IMR-90 (cell line): ENCODE results near the gene TUBD1. TPM values are rescaled to one million over a fixed set of nuclear protein-coding genes. Genes with fewer than 3 reads are reported as not detected.

Source experiments
- ATAC-seq: fragments of 200-7000 bp; cut with Tn5 transposase; 2 replicates; pipeline ENCODE4 v1.9.1; 2020; ENCODE audit warnings: low read depth, mild to moderate bottlenecking, moderate library complexity
- BruUV-seq: library from RNA; stranded (reverse); fragments of 400-500 nt; replicated peaks from 2 replicates; lab custom pipeline; 2021; lab: Mats Ljungman, UMichigan
- CTCF ChIA-PET: fragments of 300-600 bp; formaldehyde crosslinking; extraction: SDS; loops from one replicate; lab custom pipeline; 2021; ENCODE audit warnings: antibody characterized with exemption; lab: Yijun Ruan, JAX
- POLR2A ChIA-PET: fragments of 300-600 bp; sonication (Branson Sonifier 250); formaldehyde crosslinking; loops from one replicate; lab custom pipeline; 2022; ENCODE audit warnings: antibody characterized with exemption; ENCODE audit not compliant: unreplicated experiment; lab: Charles Lee
- DNase-seq: peaks from one replicate; pipeline ENCODE4 v3.0.0; 2013
- H2AFZ ChIP-seq: replicated peaks from 2 replicates; pipeline ENCODE3; 2013; ENCODE audit warnings: low read length, mild to moderate bottlenecking; ENCODE audit not compliant: poor library complexity
- H2AK5ac ChIP-seq: 2 replicates; pipeline ENCODE4 v1.6.1; 2013; ENCODE audit warnings: low read depth, low read length, inconsistent platforms
- H2AK9ac ChIP-seq: replicated peaks from 2 replicates; pipeline ENCODE3; 2013; ENCODE audit warnings: mild to moderate bottlenecking, low read depth, low read length, moderate library complexity; ENCODE audit not compliant: poor library complexity
- H2BK120ac ChIP-seq: 2 replicates; pipeline ENCODE4 v1.6.1; 2013; ENCODE audit warnings: low read depth, low read length, inconsistent platforms
- H2BK15ac ChIP-seq: 3 replicates; pipeline ENCODE4 v1.6.1; 2013; ENCODE audit warnings: low read depth, low read length, inconsistent platforms
- H2BK20ac ChIP-seq: 2 replicates; pipeline ENCODE4 v1.6.1; 2013; ENCODE audit warnings: low read depth, mild to moderate bottlenecking, inconsistent platforms, low read length, moderate library complexity
- H2BK5ac ChIP-seq: 2 replicates; pipeline ENCODE4 v1.6.1; 2013; ENCODE audit warnings: mild to moderate bottlenecking, low read depth, low read length, inconsistent platforms; ENCODE audit not compliant: poor library complexity, severe bottlenecking
- H3K14ac ChIP-seq: replicated peaks from 2 replicates; pipeline ENCODE4 v1.6.1; 2013; ENCODE audit warnings: low read depth, low read length, inconsistent platforms
- H3K18ac ChIP-seq: 2 replicates; pipeline ENCODE4 v1.6.1; 2013; ENCODE audit warnings: low read depth, low read length, control low read depth
- H3K23ac ChIP-seq: 2 replicates; pipeline ENCODE4 v1.6.1; 2013; ENCODE audit warnings: low read depth, low read length, inconsistent platforms
- H3K27ac ChIP-seq: 2 replicates; pipeline ENCODE4 v1.5.1; 2013; ENCODE audit warnings: mild to moderate bottlenecking, control low read depth, low read length; ENCODE audit not compliant: insufficient read depth
- H3K27me3 ChIP-seq: 2 replicates; pipeline ENCODE4 v1.6.1; 2013; ENCODE audit warnings: low read length; ENCODE audit not compliant: control insufficient read depth, insufficient read depth
- H3K36me3 ChIP-seq: 2 replicates; pipeline ENCODE4 v1.6.1; 2013; ENCODE audit warnings: low read length, mixed read lengths; ENCODE audit not compliant: control insufficient read depth, insufficient read depth
- H3K4ac ChIP-seq: 2 replicates; pipeline ENCODE4 v1.6.1; 2013; ENCODE audit warnings: low read depth, low read length, inconsistent platforms
- H3K4me1 ChIP-seq: 2 replicates; pipeline ENCODE4 v1.6.1; 2013; ENCODE audit warnings: low read length, mixed read lengths; ENCODE audit not compliant: control insufficient read depth, insufficient read depth
- H3K4me2 ChIP-seq: 2 replicates; pipeline ENCODE4 v1.6.1; 2013; ENCODE audit warnings: low read depth, mild to moderate bottlenecking, control low read depth, low read length, moderate library complexity
- H3K4me3 ChIP-seq: 2 replicates; pipeline ENCODE4 v1.5.1; 2013; ENCODE audit warnings: low read depth, mild to moderate bottlenecking, control low read depth, low read length, moderate library complexity; ENCODE audit not compliant: insufficient read depth
- H3K56ac ChIP-seq: 2 replicates; pipeline ENCODE4 v1.6.1; 2013; ENCODE audit warnings: low read length, inconsistent platforms; ENCODE audit not compliant: insufficient read depth; ENCODE audit errors: extremely low read depth
- H3K79me1 ChIP-seq, 2 experiments: 2 replicates each; pipeline ENCODE4 v1.6.1; 2013; ENCODE audit warnings: low read length in 2 of 2, inconsistent platforms in 1 of 2, low read depth in 1 of 2
- H3K9ac ChIP-seq: 2 replicates; pipeline ENCODE4 v1.6.1; 2013; ENCODE audit warnings: low read depth, low read length, control low read depth
- H3K9me1 ChIP-seq: 2 replicates; pipeline ENCODE4 v1.6.1; 2013; ENCODE audit warnings: low read length, inconsistent platforms; ENCODE audit not compliant: insufficient read depth
- H3K9me3 ChIP-seq: 2 replicates; pipeline ENCODE4 v1.6.1; 2013; ENCODE audit warnings: low read length; ENCODE audit not compliant: control insufficient read depth, insufficient read depth
- H4K20me1 ChIP-seq: 2 replicates; pipeline ENCODE4 v1.6.1; 2013; ENCODE audit warnings: low read length, inconsistent platforms; ENCODE audit not compliant: insufficient read depth
- H4K5ac ChIP-seq: 2 replicates; pipeline ENCODE4 v1.6.1; 2013; ENCODE audit warnings: mild to moderate bottlenecking, low read depth, low read length, control low read depth
- H4K8ac ChIP-seq, 2 experiments: 2 replicates each; pipeline ENCODE4 v1.6.1; 2013; ENCODE audit warnings: low read depth in 2 of 2, low read length in 2 of 2, control low read depth in 1 of 2, inconsistent platforms in 1 of 2
- H4K91ac ChIP-seq: 2 replicates; pipeline ENCODE4 v1.6.1; 2013; ENCODE audit warnings: low read depth, low read length, inconsistent platforms; ENCODE audit not compliant: insufficient read depth
- RAD21 ChIP-seq: IDR thresholded peaks from 2 replicates; pipeline ENCODE4 v1.6.1; 2012; ENCODE audit warnings: low read length, improper control_type of control experiment
- dilution Hi-C: fragments of 300-500 bp; cut with HindIII; formaldehyde crosslinking; loops from one replicate; pipeline ENCODE4 v1.14.3; 2018; ENCODE audit warnings: low sequenced_read_pairs; ENCODE audit not compliant: unreplicated experiment
- in situ Hi-C: fragments of 300-500 bp; cut with MboI; formaldehyde crosslinking; loops from 3 replicates; pipeline ENCODE4 v1.14.3; 2019; ENCODE audit warnings: low sequenced_read_pairs, inconsistent platforms, mixed read lengths
- intact Hi-C: fragments of 100-400 bp; cut with micrococcal nuclease; formaldehyde crosslinking; loops from 2 replicates; pipeline ENCODE4 v1.10.0; 2022
- polyA plus RNA-seq, 3 experiments: library from polyadenylated mRNA; depleted of rRNA; stranded (reverse); fragments of >200 nt; gene quantifications; 2 replicates each; pipeline ENCODE4 v1.2.3, GENCODE V29; 2012; ENCODE audit warnings: low replicate concordance in 1 of 3
- total RNA-seq: library from RNA; depleted of rRNA; stranded (reverse); fragments of >200 nt; gene quantifications from 2 replicates; pipeline ENCODE4 v1.2.3, GENCODE V29; 2012

Gene TUBD1
- total and polyA plus RNA-seq, 2 of the 4 experiments (the other 2 are of a cell fraction): 2.2 to 4.7 TPM

GRCh38 chr17:59872351-59872750, 20.4 kb downstream of the TUBD1 start:
- Histone ChIP-seq H3K4me3 (no peak overlapping the region), H3K36me3 (peaks cover 5% of the 10 kb centered on the region), H4K5ac (no peak overlapping the region), H3K4me2 (no peak overlapping the region), H3K23ac (no peak overlapping the region), H3K27me3 (no peaks in the 10 kb centered on the region), H2BK5ac (no peak overlapping the region), H3K9me3 (no peaks in the 10 kb centered on the region), H3K4me1 (no peaks in the 10 kb centered on the region), H2AK9ac (no peak overlapping the region), H3K14ac (no peak overlapping the region), H3K4ac (no peak overlapping the region), H2BK20ac (no peak overlapping the region), H3K9ac (no peak overlapping the region), H2BK15ac (no peak overlapping the region), H3K9me1 (no peaks in the 10 kb centered on the region; the same call in 1 of the 2 replicates), H2AFZ (no peak overlapping the region), H3K56ac (no peak overlapping the region), H2BK120ac (no peak overlapping the region), H4K91ac (no peak overlapping the region), H3K27ac (no peak overlapping the region), H2AK5ac (no peak overlapping the region), H4K8ac (no peak overlapping the region), H4K20me1 (no peaks in the 10 kb centered on the region), H3K18ac (no peak overlapping the region), H3K79me1 (no peaks in the 10 kb centered on the region)
- ATAC-seq (no peak), DNase-seq (no peak)
- CTCF ChIA-PET: no interaction called here
- POLR2A ChIA-PET: no interaction called here
- no TSS peak for BruUV-seq
- no peak for TF ChIP-seq RAD21
- in situ Hi-C loops: no loop called here
- dilution Hi-C loops: no loop called here
- intact Hi-C loops: no loop called here
